DMS114 treated with DMSO at 0.1 percent for 48 hours (cell line): ENCODE data around the gene ITGAX.

Source experiments
- DNase-seq: peaks from one replicate; lab custom pipeline; 2025; ENCODE audit not compliant: unreplicated experiment; lab: John Stamatoyannopoulos, UW

Gene ITGAX

DNA sequence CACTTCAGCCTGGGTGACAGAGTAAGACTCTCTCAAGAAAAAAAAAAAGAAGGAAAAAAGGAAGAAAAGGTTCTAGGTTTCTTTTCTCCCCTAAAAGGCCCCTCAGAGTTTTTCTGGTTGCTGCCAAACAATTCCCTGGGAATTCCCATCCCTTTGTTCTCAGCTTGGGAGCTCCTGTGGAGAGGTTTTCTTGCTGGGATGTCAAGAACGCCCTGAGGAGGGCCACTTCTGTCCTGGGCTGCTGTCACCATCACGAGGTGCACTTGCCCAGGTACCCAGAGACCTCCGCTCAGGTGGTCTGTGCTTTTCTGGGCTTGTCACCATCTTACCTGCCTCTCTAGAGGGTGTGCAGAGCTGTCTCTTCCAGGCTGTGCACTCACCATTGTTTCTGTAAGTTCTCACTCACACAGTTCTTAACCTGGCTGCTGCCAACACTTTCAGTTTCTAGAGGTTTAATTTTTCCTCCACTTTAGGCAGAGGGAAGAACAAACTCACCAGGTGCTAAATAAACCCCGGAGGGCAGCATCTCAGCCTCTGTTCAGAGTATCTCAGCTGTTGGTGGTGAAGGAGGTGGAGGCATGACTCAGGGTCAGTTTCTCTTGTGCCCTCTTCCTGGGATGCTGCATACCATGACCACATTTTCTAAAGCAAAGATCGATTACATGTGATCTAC, 75.5 kb downstream of the ITGAX start:
- DNase-seq, result no peak
